ENCODE measurements around the gene ZNF71. TPM values are rescaled to one million over a fixed set of nuclear protein-coding genes. Genes with fewer than 3 reads are reported as not detected.

The ZNF71 gene
- total RNA-seq (ENCODE audit: insufficient read depth, low replicate concordance), result 5.8 TPM

- peak; percentile 92 for DNase-seq (ENCODE audit: low spot score)
Observed at GRCh38 chr19:56594783-56595547, at the start of gene ZNF71. TSS of gene ZNF71 (plus strand) at chr19:56595302. CDS start at chr19:56601559, 6,257 bp downstream.

- DNase-seq (ENCODE audit: low spot score), result no peak
Observed at GRCh38 chr19:56547535-56547934, 47.6 kb upstream of the ZNF71 start.

- no peak for DNase-seq (ENCODE audit: low spot score)
Observed at GRCh38 chr19:56554272-56554869, 40.7 kb upstream of the ZNF71 start.

GRCh38 chr19:56562766-56563165 is 32.3 kb upstream of the ZNF71 start:
- no peak for DNase-seq (ENCODE audit: low spot score)

GRCh38 chr19:56566904-56567273 is 28.2 kb upstream of the ZNF71 start:
- no peak for DNase-seq (ENCODE audit: low spot score)

GRCh38 chr19:56567274-56568120 is 27.6 kb upstream of the ZNF71 start, which contains the start of gene ZNF470:
TSS of gene ZNF470 (plus strand) at chr19:56567468. CDS start at chr19:56570312, 2,844 bp downstream.
- DNase-seq (ENCODE audit: low spot score), result peak; percentile 97

GRCh38 chr19:56572589-56572988 is 22.5 kb upstream of the ZNF71 start:
- no peak for DNase-seq (ENCODE audit: low spot score)

- DNase-seq (ENCODE audit: low spot score), result no peak
Observed at GRCh38 chr19:56573914-56574313, 21.2 kb upstream of the ZNF71 start.

GRCh38 chr19:56577719-56578602 is 17.1 kb upstream of the ZNF71 start:
- DNase-seq (ENCODE audit: low spot score), result no peak

GRCh38 chr19:56594446-56594782 is 688 bp upstream of the ZNF71 start:
- DNase-seq (ENCODE audit: low spot score), result no peak

- DNase-seq (ENCODE audit: low spot score), result no peak
Observed at GRCh38 chr19:56595548-56595899, 422 bp downstream of the ZNF71 start.

- DNase-seq (ENCODE audit: low spot score), result no peak
Observed at GRCh38 chr19:56596676-56597075, 1.6 kb downstream of the ZNF71 start.

GRCh38 chr19:56597696-56598095 is 2.6 kb downstream of the ZNF71 start:
- DNase-seq (ENCODE audit: low spot score), result no peak

GRCh38 chr19:56601375-56601774 is 6.3 kb downstream of the ZNF71 start:
- DNase-seq (ENCODE audit: low spot score), result no peak

GRCh38 chr19:56603829-56604228 is 8.7 kb downstream of the ZNF71 start:
- no peak for DNase-seq (ENCODE audit: low spot score)

- DNase-seq (ENCODE audit: low spot score), result no peak
Observed at GRCh38 chr19:56608274-56608964, 13.3 kb downstream of the ZNF71 start.

GRCh38 chr19:56611288-56611687 is 16.2 kb downstream of the ZNF71 start:
- DNase-seq (ENCODE audit: low spot score), result no peak

GRCh38 chr19:56612737-56613136 is 17.6 kb downstream of the ZNF71 start:
- no peak for DNase-seq (ENCODE audit: low spot score)

- DNase-seq (ENCODE audit: low spot score), result no peak
Observed at GRCh38 chr19:56613639-56614038, 18.5 kb downstream of the ZNF71 start.

- DNase-seq (ENCODE audit: low spot score), result no peak
Observed at GRCh38 chr19:56617531-56617930, 22.4 kb downstream of the ZNF71 start.

- DNase-seq (ENCODE audit: low spot score), result no peak
Observed at GRCh38 chr19:56619121-56619520, 24.0 kb downstream of the ZNF71 start.

All from umbilical cord (tissue), 2 donors.